ENCODE measurements around the gene SUV39H2. TPM values are rescaled to one million over a fixed set of nuclear protein-coding genes. Genes with fewer than 3 reads are reported as not detected.
A peak's percentile ranks its signal among the peaks of the same experiment; 100 is the strongest.
"Not testable (repeated sequence)": the region's sequence is repeated elsewhere in the genome, so short reads cannot be mapped to it uniquely, and the experiment has no call there.

SUV39H2 gene, protein sequence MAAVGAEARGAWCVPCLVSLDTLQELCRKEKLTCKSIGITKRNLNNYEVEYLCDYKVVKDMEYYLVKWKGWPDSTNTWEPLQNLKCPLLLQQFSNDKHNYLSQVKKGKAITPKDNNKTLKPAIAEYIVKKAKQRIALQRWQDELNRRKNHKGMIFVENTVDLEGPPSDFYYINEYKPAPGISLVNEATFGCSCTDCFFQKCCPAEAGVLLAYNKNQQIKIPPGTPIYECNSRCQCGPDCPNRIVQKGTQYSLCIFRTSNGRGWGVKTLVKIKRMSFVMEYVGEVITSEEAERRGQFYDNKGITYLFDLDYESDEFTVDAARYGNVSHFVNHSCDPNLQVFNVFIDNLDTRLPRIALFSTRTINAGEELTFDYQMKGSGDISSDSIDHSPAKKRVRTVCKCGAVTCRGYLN
- total RNA-seq: 8.6 TPM
- long read RNA-seq, transcript SUV39H2-205 (5 exons, 2,959 nt): major isoform, 6 of 10 reads
- long read RNA-seq, partial matches to known transcripts: 1 of 10 reads
- long read RNA-seq, other reads (novel, unspliced or antisense): 1 of 10 reads

DNA sequence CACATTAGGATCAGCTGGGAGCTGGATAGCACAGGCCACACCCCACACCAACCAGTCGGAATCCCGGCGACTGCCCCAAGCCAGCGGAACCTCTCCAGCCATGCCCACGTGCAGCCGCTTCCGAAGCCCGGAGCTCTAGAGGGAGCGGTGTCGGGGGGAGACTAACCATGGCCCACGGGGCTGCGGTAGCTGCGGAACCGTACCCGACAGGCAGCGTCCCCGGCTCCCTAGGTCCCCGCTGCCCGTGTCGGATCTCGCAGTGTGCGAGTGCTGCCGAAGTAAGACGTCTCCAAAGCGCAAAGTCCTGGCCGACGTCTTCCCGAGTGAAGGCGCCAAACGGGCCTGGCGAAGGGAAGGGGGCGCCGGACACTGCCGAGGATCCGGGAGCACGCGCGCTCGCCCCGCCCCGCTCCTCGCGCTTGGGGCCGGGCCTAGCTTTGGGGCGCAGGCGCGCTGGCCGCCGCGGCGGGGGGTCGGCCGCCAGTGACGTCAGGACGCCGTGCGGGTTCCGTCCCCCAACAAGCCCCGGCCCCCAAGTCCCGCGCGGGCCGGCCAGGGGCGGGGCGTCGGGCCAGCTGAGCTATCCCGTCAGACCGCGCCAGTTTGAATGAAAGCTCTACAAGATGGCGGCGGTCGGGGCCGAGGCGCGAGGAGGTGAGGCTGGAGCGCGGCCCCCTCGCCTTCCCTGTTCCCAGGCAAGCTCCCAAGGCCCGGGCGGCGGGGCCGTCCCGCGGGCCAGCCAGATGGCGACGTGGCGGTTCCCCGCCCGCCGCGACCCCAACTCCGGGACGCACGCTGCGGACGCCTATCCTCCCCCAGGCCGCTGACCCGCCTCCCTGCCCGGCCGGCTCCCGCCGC, at the start of gene SUV39H2:
Gene SUV39H2, plus strand, starts transcription at position 601 of the 858 bp plus-strand sequence. Its CDS starts 23 bp downstream, at position 624.
- DNase-seq (ENCODE audit: low spot score): peak; percentile 99

GRCh38 chr10:14833106-14833505, 45.6 kb upstream of the SUV39H2 start:
- no peak for DNase-seq (ENCODE audit: low spot score)

GRCh38 chr10:14836208-14836607, 42.5 kb upstream of the SUV39H2 start:
- DNase-seq (ENCODE audit: low spot score): no peak

DNA sequence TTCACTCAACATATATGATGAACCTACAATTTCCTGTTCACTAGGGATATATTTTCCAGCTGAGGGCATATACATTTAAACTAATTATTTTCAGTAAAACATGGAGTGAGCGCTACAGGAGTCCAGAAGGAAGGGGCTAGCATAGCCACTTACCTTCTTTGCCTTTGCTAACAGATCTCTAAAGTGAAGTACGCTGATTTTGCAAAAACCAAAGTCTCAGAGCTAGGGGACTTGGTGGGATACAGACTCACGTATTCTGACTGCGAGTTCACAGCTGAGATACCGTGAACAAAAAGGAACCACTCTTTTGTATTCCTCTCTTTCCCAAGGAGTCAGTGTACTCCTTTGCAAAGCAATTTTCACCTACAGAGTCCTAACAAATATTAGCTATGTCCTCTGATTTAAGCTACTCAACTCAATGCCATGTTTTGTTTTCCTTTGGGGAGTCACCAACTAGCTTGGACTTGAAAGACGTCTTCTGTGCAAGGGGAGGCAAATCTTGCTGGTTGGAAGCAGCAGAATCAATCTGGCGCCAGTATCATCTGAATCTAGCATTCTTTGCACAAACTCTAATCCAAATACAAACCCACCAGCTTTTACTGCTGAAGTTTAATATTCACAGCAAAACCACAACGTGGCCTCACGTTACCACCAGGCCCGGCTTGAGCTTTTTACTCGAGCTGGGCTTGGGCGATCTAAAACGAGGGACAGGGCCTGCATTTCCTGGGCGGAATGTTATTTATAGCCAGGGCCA, 41.5 kb upstream of the SUV39H2 start:
- no peak for DNase-seq (ENCODE audit: low spot score)

- DNase-seq (ENCODE audit: low spot score): peak; percentile 100
These were observed 40.7 kb upstream of the SUV39H2 start, which contains the start of the genes CDNF, HSPA14 and MSANTD7 for GRCh38 chr10:14837757-14838581. Gene CDNF (minus strand): TSS chr10:14838037. CDS start chr10:14837946, 91 bp downstream. Gene HSPA14 (plus strand): TSS chr10:14838306. CDS start chr10:14838403, 97 bp downstream. Gene MSANTD7 (plus strand): TSS chr10:14838306. CDS start chr10:14842285, 3,979 bp downstream.

- DNase-seq (ENCODE audit: low spot score): no peak
These were observed 39.9 kb upstream of the SUV39H2 start for GRCh38 chr10:14838582-14839304.

GRCh38 chr10:14839305-14839695, 39.4 kb upstream of the SUV39H2 start:
- no peak for DNase-seq (ENCODE audit: low spot score)

DNA sequence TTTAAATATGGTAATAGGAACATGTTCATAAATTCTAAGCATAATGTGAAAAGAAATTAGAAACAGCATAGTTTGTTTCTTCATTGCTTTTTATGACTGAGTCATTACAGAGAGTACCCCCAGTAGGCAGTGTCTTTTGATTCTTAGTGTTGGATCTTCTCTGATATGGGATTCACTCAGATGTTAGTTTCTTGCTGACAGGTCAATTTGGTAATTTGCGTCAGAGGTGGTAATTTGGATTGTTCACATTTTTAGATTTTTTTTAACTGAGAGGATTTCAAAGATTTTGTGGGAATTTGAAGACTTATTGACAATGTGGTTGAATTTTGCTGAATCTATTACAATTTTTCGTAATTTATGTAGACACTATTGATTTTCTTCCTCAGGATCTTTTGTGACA, 38.5 kb upstream of the SUV39H2 start:
- DNase-seq (ENCODE audit: low spot score): no peak

GRCh38 chr10:14843327-14843988, 35.2 kb upstream of the SUV39H2 start:
- no peak for DNase-seq (ENCODE audit: low spot score)

- DNase-seq (ENCODE audit: low spot score): no peak
These were observed 33.7 kb upstream of the SUV39H2 start for GRCh38 chr10:14844948-14845347.

- DNase-seq (ENCODE audit: low spot score): no peak
These were observed 26.4 kb upstream of the SUV39H2 start for GRCh38 chr10:14852236-14852635.

DNA sequence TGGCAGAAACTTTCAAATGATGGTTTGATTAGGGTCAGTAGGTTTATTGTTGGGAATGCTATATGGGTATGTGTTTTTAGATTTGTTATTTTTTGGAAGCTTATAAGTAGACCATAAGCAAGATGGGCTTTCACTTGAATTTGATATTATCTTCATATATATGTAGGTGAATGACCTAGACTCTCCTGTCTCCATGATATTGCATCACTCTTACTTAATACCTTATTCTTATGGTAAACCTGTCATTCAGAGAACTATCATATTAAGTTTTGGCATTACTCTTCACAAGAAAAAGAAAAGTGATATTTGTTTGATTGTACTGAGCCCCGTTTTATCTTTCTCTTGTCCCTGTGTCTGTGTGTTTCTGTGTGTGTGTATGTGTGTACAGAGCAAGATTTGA, 23.2 kb upstream of the SUV39H2 start:
- no peak for DNase-seq (ENCODE audit: low spot score)

GRCh38 chr10:14858338-14858960, 20.2 kb upstream of the SUV39H2 start:
- no peak for DNase-seq (ENCODE audit: low spot score)

GRCh38 chr10:14859043-14859442, 19.6 kb upstream of the SUV39H2 start:
- DNase-seq (ENCODE audit: low spot score): no peak

DNA sequence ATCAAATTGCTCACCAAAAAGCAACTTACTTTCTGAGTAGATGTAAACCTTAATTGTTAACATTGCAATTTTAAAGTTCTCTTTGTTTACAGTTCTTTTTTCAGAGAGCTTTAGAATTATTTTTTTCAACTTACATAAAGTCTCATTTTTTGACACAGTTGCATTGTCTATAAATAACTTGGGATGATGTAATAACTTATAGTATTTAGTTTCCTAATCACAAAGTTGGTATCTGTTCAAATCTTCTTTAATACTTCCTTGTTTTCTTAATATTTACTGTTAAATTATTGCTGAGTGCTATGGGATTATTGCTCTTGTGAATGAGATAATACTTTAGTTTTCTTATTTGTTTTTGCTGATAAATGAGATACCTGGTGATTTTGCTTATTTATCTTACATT, 18.9 kb upstream of the SUV39H2 start:
- no peak for DNase-seq (ENCODE audit: low spot score)

DNA sequence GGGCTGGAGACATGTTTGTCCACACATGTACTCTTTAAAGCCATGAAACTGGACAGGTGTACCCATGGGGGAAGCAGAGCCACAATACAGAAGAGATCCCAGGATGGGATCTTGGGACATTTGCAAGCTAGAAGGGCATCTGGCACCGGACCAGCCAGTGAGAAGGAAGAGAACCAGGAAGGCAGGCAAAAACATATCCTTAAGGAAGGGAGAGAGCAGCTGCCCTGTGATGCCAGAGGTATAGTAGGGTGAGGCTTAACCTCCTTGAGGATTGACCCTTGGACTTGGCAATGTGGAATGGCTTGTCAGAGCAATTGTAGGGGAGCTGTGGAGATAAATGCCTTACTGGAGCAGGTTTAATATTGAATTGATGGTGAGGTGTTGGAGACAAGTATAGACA, 17.9 kb upstream of the SUV39H2 start:
- no peak for DNase-seq (ENCODE audit: low spot score)

DNA sequence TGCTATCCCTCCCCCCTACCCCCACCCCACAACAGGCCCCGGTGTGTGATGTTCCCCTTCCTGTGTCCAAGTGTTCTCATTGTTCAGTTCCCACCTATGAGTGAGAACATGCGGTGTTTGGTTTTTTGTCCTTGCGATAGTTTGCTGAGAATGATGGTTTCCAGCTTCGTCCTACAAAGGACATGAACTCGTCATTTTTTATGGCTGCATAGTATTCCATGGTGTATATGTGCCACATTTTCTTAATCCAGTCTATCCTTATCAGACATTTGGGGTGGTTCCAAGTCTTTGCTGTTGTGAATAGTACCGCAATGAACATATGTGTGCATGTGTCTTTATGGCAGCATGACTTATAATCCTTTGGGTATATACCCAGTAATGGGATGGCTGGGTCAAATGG, 14.2 kb upstream of the SUV39H2 start:
- not testable (repeated sequence) for DNase-seq (ENCODE audit: low spot score)

DNA sequence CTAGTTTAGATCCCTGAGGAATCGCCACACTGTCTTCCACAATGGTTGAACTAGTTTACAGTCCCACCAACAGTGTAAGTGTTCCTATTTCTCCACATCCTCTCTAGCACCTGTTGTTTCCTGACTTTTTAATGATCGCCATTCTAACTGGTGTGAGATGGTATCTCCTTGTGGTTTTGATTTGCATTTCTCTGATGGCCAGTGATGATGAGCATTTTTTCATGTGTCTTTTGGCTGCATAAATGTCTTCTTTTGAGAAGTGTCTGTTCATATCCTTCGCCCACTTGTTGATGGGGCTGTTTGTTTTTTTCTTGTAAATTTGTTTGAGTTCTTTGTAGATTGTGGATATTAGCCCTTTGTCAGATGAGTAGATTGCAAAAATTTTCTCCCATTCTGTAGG, 13.8 kb upstream of the SUV39H2 start:
- not testable (repeated sequence) for DNase-seq (ENCODE audit: low spot score)
